A549 (cell line): ENCODE results near the gene KMT5C. TPM values are rescaled to one million over a fixed set of nuclear protein-coding genes. Genes with fewer than 3 reads are reported as not detected.

ENCODE experiments used
- ATAC-seq, 2 experiments: fragments of 200-7000 bp in 1 of 2; fragments of >200 bp in 1 of 2; cut with Nextera tagmentation in 1 of 2; cut with Tn5 transposase in 1 of 2; 3 replicates each; pipeline versions ENCODE4 v1.8.0 to v1.9.1; 2018 to 2020; ENCODE audit warnings: mild to moderate bottlenecking in 1 of 2, moderate library complexity in 1 of 2
- CTCF ChIA-PET: fragments of 300-600 bp; sonication (Branson Sonifier 250); formaldehyde crosslinking; extraction: SDS; loops from one replicate; lab custom pipeline; 2021; ENCODE audit warnings: antibody characterized with exemption, inconsistent platforms; lab: Yijun Ruan, JAX
- POLR2A ChIA-PET: fragments of 350-600 bp; formaldehyde crosslinking; extraction: SDS; loops from one replicate; lab custom pipeline; 2021; ENCODE audit warnings: antibody characterized with exemption, inconsistent platforms; lab: Yijun Ruan, JAX
- DNase-seq, 2 experiments: peaks; one replicate each; pipeline versions ENCODE4 v3.0.0 to v3.0.0-alpha.2; 2011 to 2016; ENCODE audit warnings: low read depth in 1 of 2, low spot score in 1 of 2
- FAIRE-seq: peaks from 2 replicates; lab custom pipeline; 2011; peaks lifted over from hg19 to GRCh38; lab: Jason Lieb, UNC
- H3K27ac ChIP-seq, 2 experiments: fragments of >200 bp; sonication (Bioruptor Twin); formaldehyde crosslinking; 3 replicates each; pipeline ENCODE4 v1.5.1; 2016 to 2017
- H3K4me1 ChIP-seq: fragments of >200 bp; sonication (Bioruptor Twin); formaldehyde crosslinking; 3 replicates; pipeline ENCODE4 v1.6.1; 2016
- H3K4me2 ChIP-seq: fragments of >200 bp; sonication (Bioruptor Twin); formaldehyde crosslinking; 3 replicates; pipeline ENCODE4 v1.6.1; 2016
- H3K4me3 ChIP-seq: fragments of >200 bp; sonication (Bioruptor Twin); formaldehyde crosslinking; 3 replicates; pipeline ENCODE4 v1.5.1; 2016
- H3K9me3 ChIP-seq: fragments of >200 bp; sonication (Bioruptor Twin); formaldehyde crosslinking; 3 replicates; pipeline ENCODE4 v1.6.1; 2016
- CEBPB ChIP-seq, 2 experiments: fragments of >200 bp in 1 of 2; sonication (Bioruptor Twin) in 1 of 2; formaldehyde crosslinking in 1 of 2; IDR thresholded peaks; 2 replicates each; pipeline ENCODE4 v1.6.1; 2012 to 2016
- CHD2 ChIP-seq: fragments of 150-350 bp; IDR thresholded peaks from 2 replicates; pipeline ENCODE4 v1.6.1; 2014; ENCODE audit warnings: low read length; ENCODE audit not compliant: partially characterized antibody
- CHD4 ChIP-seq: fragments of 200-600 bp; sonication (generic); IDR thresholded peaks from 2 replicates; pipeline ENCODE4 v1.6.1; 2016; ENCODE audit warnings: antibody characterized with exemption, mild to moderate bottlenecking, borderline replicate concordance
- CTCF ChIP-seq: fragments of >200 bp; sonication (Bioruptor Twin); formaldehyde crosslinking; IDR thresholded peaks from 3 replicates; pipeline ENCODE4 v1.5.1; 2016
- EP300 ChIP-seq, 2 experiments: fragments of >200 bp; sonication (Bioruptor Twin); formaldehyde crosslinking; IDR thresholded peaks; 2 replicates in 1 of 2; 3 replicates in 1 of 2; pipeline ENCODE4 v1.6.1; 2016 to 2017
- FOXS1 ChIP-seq: fragments of 250-450 bp; sonication (Bioruptor Pico); IDR thresholded peaks from 2 replicates; pipeline ENCODE4 v1.5.0; 2020; ENCODE audit warnings: mild to moderate bottlenecking, moderate library complexity
- HDAC2 ChIP-seq: fragments of 200-600 bp; sonication (generic); IDR thresholded peaks from 2 replicates; pipeline ENCODE4 v1.6.1; 2016
- HOXB13 ChIP-seq: fragments of 250-450 bp; sonication (Bioruptor Pico); IDR thresholded peaks from 2 replicates; pipeline ENCODE4 v1.5.0; 2020; ENCODE audit warnings: low read depth, mild to moderate bottlenecking, moderate library complexity
- JUNB ChIP-seq: fragments of >200 bp; sonication (Bioruptor Twin); formaldehyde crosslinking; IDR thresholded peaks from 2 replicates; pipeline ENCODE4 v1.6.1; 2016
- KDM5A ChIP-seq: fragments of 200-600 bp; sonication (generic); IDR thresholded peaks from 2 replicates; pipeline ENCODE4 v1.6.1; 2016; ENCODE audit warnings: antibody characterized with exemption, mild to moderate bottlenecking
- MAX ChIP-seq: IDR thresholded peaks from 2 replicates; pipeline ENCODE4 v1.6.1; 2012
- MAZ ChIP-seq: fragments of 150-350 bp; IDR thresholded peaks from 2 replicates; pipeline ENCODE4 v1.6.1; 2014; ENCODE audit warnings: antibody characterized with exemption, low read depth, low read length, borderline replicate concordance
- NPAS2 ChIP-seq: fragments of 250-450 bp; sonication (Bioruptor Pico); IDR thresholded peaks from 2 replicates; pipeline ENCODE4 v1.8.0; 2022; ENCODE audit warnings: mild to moderate bottlenecking, moderate library complexity, borderline replicate concordance
- NR3C1 ChIP-seq: fragments of >200 bp; sonication (Bioruptor Twin); formaldehyde crosslinking; IDR thresholded peaks from 3 replicates; pipeline ENCODE4 v1.6.1; 2017
- PBX3 ChIP-seq: IDR thresholded peaks from 2 replicates; pipeline ENCODE4 v1.6.1; 2012
- POLR2A ChIP-seq: IDR thresholded peaks from 2 replicates; pipeline ENCODE4 v1.6.1; 2012; ENCODE audit warnings: mild to moderate bottlenecking, low read length
- RAD21 ChIP-seq, 2 experiments: fragments of >200 bp in 1 of 2; sonication (Bioruptor Twin) in 1 of 2; formaldehyde crosslinking in 1 of 2; IDR thresholded peaks in 1 of 2; conservative IDR thresholded peaks in 1 of 2; 2 replicates in 1 of 2; 3 replicates in 1 of 2; pipeline ENCODE4 v1.6.1; 2012 to 2018; ENCODE audit warnings: inconsistent platforms in 1 of 2
- USF2 ChIP-seq: fragments of 450-650 bp; IDR thresholded peaks from 2 replicates; pipeline ENCODE4 v1.6.1; 2014; ENCODE audit warnings: antibody characterized with exemption
- WGBS: methylation state at CpG from one replicate; pipeline ENCODE4 v1.1.6; 2017; ENCODE audit errors: missing lambda C conversion rate; 5-methylcytosine and 5-hydroxymethylcytosine counted together
- polyA plus RNA-seq, 4 experiments: library from polyadenylated mRNA; depleted of rRNA in 3 of 4; stranded (reverse); fragments of >200 nt; fragmentation: RNase III in 1 of 4; extraction: RNeasy Plus Mini Kit Qiagen cat#74134 plus additional on column Dnase treatment in 1 of 4; gene quantifications; 2 replicates in 3 of 4; 3 replicates in 1 of 4; pipeline ENCODE4 v1.2.3, GENCODE V29; 2011 to 2017

Gene KMT5C
- polyA plus RNA-seq, 2 of the 4 experiments (the other 2 are of a cell fraction) = 9.5 to 15.2 TPM

- Histone ChIP-seq H3K4me1 (peaks cover 76% of the 10 kb centered on the region), H3K4me3 (no peak overlapping the region), H3K9me3 (peaks cover 5% of the 10 kb centered on the region; the same call in 2 of the 3 replicates), H3K27ac (peak overlapping the region; percentile 91 to 96; a peak in 5 of 6 replicates), H3K4me2 (peak overlapping the region; percentile 8; the same call in 1 of the 3 replicates)
- FAIRE-seq = no peak
- no peak for ATAC-seq
- WGBS = 87% methylated on average over 30 of the region's 43 CpGs
- TF ChIP-seq MAX (0 out of 2 replicates have a peak, but pooled peaks have one; percentile 23), HDAC2 (no peak), USF2 (no peak)
- ChIA-PET POLR2A (no interaction called here), CTCF (interaction anchor here (1.0 to 2.3 kb wide), 6 partner anchors 10 to 86 kb away, joined by 4 to 12 read pairs (median 4); no protein-coding TSS in a partner anchor)
- DNase-seq = no peak
Observed at GRCh38 chr19:55377356-55378131, 37.9 kb downstream of the KMT5C start.

GRCh38 chr19:55379174-55379573, 39.5 kb downstream of the KMT5C start:
- CTCF ChIA-PET = interaction anchor here (1.2 to 2.3 kb wide), 6 partner anchors 9 to 87 kb away, joined by 4 to 12 read pairs (median 6); partner anchors contain the start of gene KMT5C
- no peak for ATAC-seq
- H3K27ac ChIP-seq = peak overlapping the region; percentile 21 to 96; a peak in 5 of 6 replicates
- TF ChIP-seq NR3C1 (no peak), KDM5A (no peak), CEBPB (IDR thresholded peaks at IDR 0.05) (no peak), POLR2A (no peak), RAD21 (conservative IDR thresholded peaks at IDR 0.05 in 1 of 2, IDR thresholded peaks at IDR 0.05 in 1 of 2) (no peak), CHD2 (no peak), USF2 (no peak), FOXS1 (CRISPR knock-in tag) (no peak), JUNB (no peak), HOXB13 (CRISPR knock-in tag) (no peak), CTCF (no peak)
- TF ChIP-seq, all 56 proteins: peak for 0
- peaks cover 6% of the 10 kb centered on the region; the same call in 2 of the 3 replicates for H3K9me3 ChIP-seq
- H3K4me2 ChIP-seq = no peak overlapping the region
- H3K4me3 ChIP-seq = no peak overlapping the region
- no peak for FAIRE-seq
- 71% methylated on average over 11 of the region's 11 CpGs for WGBS
- POLR2A ChIA-PET = interaction anchor here (0.9 kb wide), 1 partner anchor 10 kb away, joined by 4 read pairs; no protein-coding TSS in a partner anchor
- H3K4me1 ChIP-seq = peaks cover 66% of the 10 kb centered on the region
- DNase-seq = no peak

GRCh38 chr19:55382013-55382412, 42.3 kb downstream of the KMT5C start:
- FAIRE-seq (no peak), ATAC-seq (no peak), DNase-seq (no peak)
- H3K4me2 ChIP-seq = no peak overlapping the region
- ChIA-PET POLR2A (interaction anchor here (0.8 kb wide), 1 partner anchor 8 kb away, joined by 3 read pairs; no protein-coding TSS in a partner anchor), CTCF (interaction anchor here (0.7 to 1.5 kb wide), 3 partner anchors 11 to 123 kb away, joined by 3 to 7 read pairs (median 4); partner anchors contain the start of genes IL11 and TMEM150B)
- peaks cover 45% of the 10 kb centered on the region for H3K4me1 ChIP-seq
- no peak overlapping the region for H3K4me3 ChIP-seq
- TF ChIP-seq PBX3 (no peak), NPAS2 (no peak), NR3C1 (no peak), EP300 (IDR thresholded peaks at IDR 0.05) (no peak), MAZ (no peak), CEBPB (IDR thresholded peaks at IDR 0.05) (no peak), CHD4 (no peak)
- H3K27ac ChIP-seq = peak overlapping the region in 1 of 2 experiments; percentile 99; a peak in 3 of 6 replicates
- H3K9me3 ChIP-seq = peaks cover 6% of the 10 kb centered on the region; the same call in 2 of the 3 replicates
- 95% methylated on average over 5 of the region's 5 CpGs for WGBS
